Endothelial cell of umbilical vein (primary cell): ENCODE results near the gene TMEM184B. TPM values are rescaled to one million over a fixed set of nuclear protein-coding genes. Genes with fewer than 3 reads are reported as not detected.

Source experiments
- BruUV-seq: library from RNA; stranded (reverse); fragments of 400-500 nt; replicated peaks from 2 replicates; lab custom pipeline; 2021; lab: Mats Ljungman, UMichigan
- CTCF ChIA-PET: fragments of 300-600, 350-600 bp; sonication (Branson Sonifier 250); formaldehyde crosslinking; loops from one replicate; lab custom pipeline; 2021; ENCODE audit warnings: antibody characterized with exemption, inconsistent platforms; lab: Charles Lee
- POLR2A ChIA-PET: fragments of 300-600, 350-600 bp; sonication (Branson Sonifier 250); formaldehyde crosslinking; loops from one replicate; lab custom pipeline; 2021; ENCODE audit warnings: antibody characterized with exemption, inconsistent platforms; lab: Charles Lee
- DNase-seq: peaks from one replicate; pipeline ENCODE4 v3.0.0-alpha.2; 2011; ENCODE audit warnings: low read depth, low spot score
- FAIRE-seq: peaks from 2 replicates; lab custom pipeline; 2011; peaks lifted over from hg19 to GRCh38; lab: Jason Lieb, UNC
- H2AFZ ChIP-seq: 2 replicates; pipeline ENCODE4 v1.6.0; 2012; ENCODE audit warnings: low read depth, low read length, control low read depth, inconsistent platforms
- H3K27ac ChIP-seq: 2 replicates; pipeline ENCODE4 v1.5.1; 2011; ENCODE audit warnings: low read depth, mild to moderate bottlenecking, control low read depth, low read length, moderate library complexity; ENCODE audit not compliant: insufficient read depth
- H3K27me3 ChIP-seq, 2 experiments: 2 replicates each; pipeline versions ENCODE4 v1.6.0 to v1.6.1; 2011; ENCODE audit warnings: low read length in 2 of 2, mixed read lengths in 1 of 2; ENCODE audit not compliant: control insufficient read depth in 2 of 2, insufficient read depth in 2 of 2
- H3K36me3 ChIP-seq, 2 experiments: 2 replicates in 1 of 2; 3 replicates in 1 of 2; pipeline ENCODE4 v1.5.1; 2011; ENCODE audit warnings: low read length in 2 of 2, mild to moderate bottlenecking in 1 of 2, moderate library complexity in 1 of 2; ENCODE audit not compliant: control insufficient read depth in 2 of 2, insufficient read depth in 2 of 2; ENCODE audit errors: extremely low read depth in 1 of 2
- H3K4me1 ChIP-seq: 3 replicates; pipeline ENCODE4 v1.5.1; 2011; ENCODE audit warnings: mild to moderate bottlenecking, low read length; ENCODE audit not compliant: control insufficient read depth, insufficient read depth; ENCODE audit errors: extremely low read depth
- H3K4me2 ChIP-seq: 2 replicates; pipeline ENCODE4 v1.6.1; 2011; ENCODE audit warnings: low read length, control low read depth, mixed read lengths; ENCODE audit not compliant: insufficient read depth
- H3K4me3 ChIP-seq, 3 experiments: fragments of 200-600 bp in 1 of 3; sonication (generic), shearing (Covaris generic) in 1 of 3; replicated peaks in 1 of 3; 2 replicates each; pipeline ENCODE4 v1.5.1; 2011 to 2016; ENCODE audit warnings: control low read depth in 3 of 3, low read length in 3 of 3, mild to moderate bottlenecking in 2 of 3, inconsistent platforms in 1 of 3, low read depth in 1 of 3, moderate library complexity in 1 of 3; ENCODE audit not compliant: insufficient read depth in 1 of 3
- H3K79me2 ChIP-seq: 2 replicates; pipeline ENCODE4 v1.6.0; 2012; ENCODE audit warnings: low read length, inconsistent platforms; ENCODE audit not compliant: control insufficient read depth, insufficient read depth
- H3K9ac ChIP-seq: replicated peaks from 2 replicates; pipeline ENCODE3; 2011; ENCODE audit warnings: low read length, control low read depth; ENCODE audit not compliant: insufficient read depth; ENCODE audit errors: extremely low read depth
- H3K9me1 ChIP-seq: replicated peaks from 3 replicates; pipeline ENCODE4 v1.6.0; 2011; ENCODE audit warnings: mild to moderate bottlenecking, low read length; ENCODE audit not compliant: control insufficient read depth, insufficient read depth; ENCODE audit errors: extremely low read depth
- H3K9me3 ChIP-seq: replicated peaks from 2 replicates; pipeline ENCODE4 v1.5.1; 2012; ENCODE audit warnings: low read length, inconsistent platforms; ENCODE audit not compliant: control insufficient read depth, insufficient read depth
- H4K20me1 ChIP-seq: replicated peaks from 2 replicates; pipeline ENCODE3; 2011; ENCODE audit warnings: mild to moderate bottlenecking, low read length; ENCODE audit not compliant: control insufficient read depth, insufficient read depth; ENCODE audit errors: extremely low read depth
- CTCF ChIP-seq, 2 donors: IDR thresholded peaks; 1 replicate in 1 of 2; 2 replicates in 1 of 2; pipeline ENCODE4 v1.5.1; 2011; ENCODE audit warnings: low read length in 2 of 2, mild to moderate bottlenecking in 2 of 2, moderate library complexity in 2 of 2, control low read depth in 1 of 2, inconsistent platforms in 1 of 2, low read depth in 1 of 2; ENCODE audit not compliant: insufficient read depth in 1 of 2; ENCODE audit errors: extremely low read depth in 1 of 2
- EZH2 ChIP-seq: IDR thresholded peaks from 2 replicates; pipeline ENCODE4 v1.6.1; 2012; ENCODE audit warnings: borderline replicate concordance, low read depth, mild to moderate bottlenecking, moderate library complexity, low read length, inconsistent platforms; ENCODE audit not compliant: severe bottlenecking
- FOS ChIP-seq: IDR thresholded peaks from 2 replicates; pipeline ENCODE4 v1.6.1; 2011; ENCODE audit warnings: mild to moderate bottlenecking, low read length, moderate library complexity, borderline replicate concordance; ENCODE audit not compliant: insufficient read depth
- GATA2 ChIP-seq: IDR thresholded peaks from 2 replicates; pipeline ENCODE4 v1.7.0; 2011; ENCODE audit warnings: low read depth, mild to moderate bottlenecking, moderate library complexity, mixed read lengths, low read length; ENCODE audit not compliant: insufficient read length, insufficient read depth
- JUN ChIP-seq: IDR thresholded peaks from 2 replicates; pipeline ENCODE4 v1.6.1; 2011; ENCODE audit warnings: borderline replicate concordance, low read depth; ENCODE audit not compliant: insufficient read length, insufficient read depth
- MAX ChIP-seq: IDR thresholded peaks from 2 replicates; pipeline ENCODE4 v1.6.1; 2011; ENCODE audit not compliant: insufficient read depth, insufficient read length
- MYC ChIP-seq: IDR thresholded peaks from one replicate; pipeline ENCODE4 v1.6.1; 2011; ENCODE audit warnings: mild to moderate bottlenecking, low read depth, low read length
- POLR2A ChIP-seq: IDR thresholded peaks from 2 replicates; pipeline ENCODE4 v1.6.1; 2012; ENCODE audit warnings: low read depth, mild to moderate bottlenecking, control low read depth, low read length
- POLR2AphosphoS5 ChIP-seq: IDR thresholded peaks from 2 replicates; pipeline ENCODE4 v1.6.1; 2012; ENCODE audit warnings: low read depth, mild to moderate bottlenecking, control low read depth, low read length, moderate library complexity; ENCODE audit not compliant: insufficient read depth
- dilution Hi-C: fragments of 300-500 bp; cut with MboI; formaldehyde crosslinking; loops from one replicate; pipeline ENCODE4 v1.15.0; 2019; ENCODE audit warnings: low sequenced_read_pairs; ENCODE audit not compliant: extremely low pct_ligation_motif_present
- intact Hi-C: fragments of 100-400 bp; cut with micrococcal nuclease; formaldehyde crosslinking; loops from one replicate; pipeline ENCODE4 v1.10.0; 2022
- polyA plus RNA-seq, 4 experiments: library from polyadenylated mRNA; depleted of rRNA in 3 of 4; stranded (reverse) in 3 of 4; unstranded in 1 of 4; fragments of >200 nt; gene quantifications; 2 replicates each; pipeline versions ENCODE4 v1.2.1 to v1.2.3, GENCODE V29; 2011 to 2012; ENCODE audit warnings: missing spikeins in 1 of 4
- total RNA-seq: library from RNA; stranded (reverse); gene quantifications from 2 replicates; pipeline ENCODE4 v1.2.3, GENCODE V29; 2021

The TMEM184B gene
- total and polyA plus RNA-seq, 2 donors (not counting 3 experiments of a cell fraction or from before 2014, with no cell fraction given) = 72.5 to 96.6 TPM

- TF ChIP-seq JUN (no peak), GATA2 (no peak), CTCF (IDR thresholded peaks at IDR 0.05; ENCODE audit: extremely low read depth in 1 of 2, insufficient read depth in 1 of 2, low read depth in 1 of 2, low read length in 2 of 2) (no peak), FOS (no peak), MYC (no peak), POLR2AphosphoS5 (peak; percentile 24), MAX (no peak), EZH2 (no peak), POLR2A (no peak)
- Histone ChIP-seq H3K27me3 (no peaks in the 10 kb centered on the region), H3K4me2 (no peak overlapping the region), H3K4me3 (no peak overlapping the region), H3K9me3 (no peaks in the 10 kb centered on the region), H3K27ac (peak overlapping the region; percentile 79), H3K9ac (peak overlapping the region; percentile 48), H3K36me3 (peaks cover 4 to 36% of the 10 kb centered on the region in 2 experiments), H4K20me1 (no peaks in the 10 kb centered on the region), H3K79me2 (no peaks in the 10 kb centered on the region), H3K9me1 (no peaks in the 10 kb centered on the region), H2AFZ (no peak overlapping the region), H3K4me1 (peaks cover 44% of the 10 kb centered on the region)
- dilution Hi-C loops (no loop called here), intact Hi-C loops (no loop called here)
- BruUV-seq = no TSS peak
- peak; percentile 30 for DNase-seq
- ChIA-PET POLR2A (no interaction called here), CTCF (interaction anchor here (1.1 to 2.0 kb wide), 2 partner anchors 9 to 108 kb away, joined by 3 to 5 read pairs; no protein-coding TSS in a partner anchor)
- FAIRE-seq = peak; percentile 91
These were observed 50.1 kb downstream of the TMEM184B start for GRCh38 chr22:38222797-38223119.
